Osteoblast (primary cell): Measurements from ENCODE around the gene PADI3. TPM values are rescaled to one million over a fixed set of nuclear protein-coding genes. Genes with fewer than 3 reads are reported as not detected.
A peak's percentile ranks its signal among the peaks of the same experiment; 100 is the strongest.

Source experiments
- DNase-seq: peaks from one replicate; pipeline ENCODE4 v3.0.0; 2011; ENCODE audit warnings: low spot score, mixed read lengths; ENCODE audit not compliant: insufficient read length; ENCODE audit errors: missing footprints
- H2AFZ ChIP-seq: 2 replicates; pipeline ENCODE4 v1.6.0; 2011; ENCODE audit warnings: mild to moderate bottlenecking, low read length
- H3K27ac ChIP-seq: 2 replicates; pipeline ENCODE4 v1.5.1; 2011; ENCODE audit warnings: mild to moderate bottlenecking, low read depth, low read length, moderate library complexity
- H3K27me3 ChIP-seq: 2 replicates; pipeline ENCODE4 v1.6.0; 2012; ENCODE audit warnings: mild to moderate bottlenecking, control low read depth, inconsistent platforms, low read length, moderate library complexity; ENCODE audit not compliant: insufficient read depth
- H3K36me3 ChIP-seq: 2 replicates; pipeline ENCODE4 v1.5.1; 2011; ENCODE audit warnings: mild to moderate bottlenecking, low read length, control low read depth, moderate library complexity; ENCODE audit not compliant: insufficient read depth
- H3K4me1 ChIP-seq: 2 replicates; pipeline ENCODE4 v1.5.1; 2011; ENCODE audit warnings: mild to moderate bottlenecking, low read length, control low read depth, moderate library complexity; ENCODE audit not compliant: insufficient read depth
- H3K4me2 ChIP-seq: 2 replicates; pipeline ENCODE4 v1.6.0; 2011; ENCODE audit warnings: mild to moderate bottlenecking, low read length; ENCODE audit not compliant: insufficient read depth
- H3K4me3 ChIP-seq: fragments of 200-600 bp; sonication (generic); 3 replicates; pipeline ENCODE4 v1.5.1; 2012; ENCODE audit warnings: mild to moderate bottlenecking, low read length, inconsistent platforms; ENCODE audit not compliant: insufficient read depth
- H3K79me2 ChIP-seq: 2 replicates; pipeline ENCODE4 v1.6.0; 2012; ENCODE audit warnings: mild to moderate bottlenecking, low read length, control low read depth, inconsistent platforms; ENCODE audit not compliant: insufficient read depth
- H3K9me3 ChIP-seq: 2 replicates; pipeline ENCODE4 v1.5.1; 2011; ENCODE audit warnings: low read depth, low read length, control low read depth
- H4K20me1 ChIP-seq: 2 replicates; pipeline ENCODE4 v1.6.0; 2012; ENCODE audit warnings: mild to moderate bottlenecking, low read length, control low read depth; ENCODE audit not compliant: insufficient read depth
- CTCF ChIP-seq: IDR thresholded peaks from 2 replicates; pipeline ENCODE4 v1.5.1; 2011; ENCODE audit warnings: mild to moderate bottlenecking, low read depth, low read length, moderate library complexity; ENCODE audit errors: extremely low read depth
- total RNA-seq: library from RNA; depleted of rRNA; stranded (reverse); fragments of >200 nt; gene quantifications from 2 replicates; pipeline ENCODE4 v1.2.3, GENCODE V29; 2012

Gene PADI3
- total RNA-seq, 1 donor: not detected

GRCh38 chr1:17282836-17283235 lies 33.9 kb downstream of the PADI3 start:
- Histone ChIP-seq H3K27ac (no peak overlapping the region), H3K4me2 (no peak overlapping the region), H3K79me2 (no peaks in the 10 kb centered on the region), H4K20me1 (peaks cover 3% of the 10 kb centered on the region), H3K4me1 (peaks cover 10% of the 10 kb centered on the region), H3K9me3 (no peaks in the 10 kb centered on the region), H2AFZ (no peak overlapping the region), H3K27me3 (peaks cover 43% of the 10 kb centered on the region), H3K4me3 (no peak overlapping the region), H3K36me3 (no peaks in the 10 kb centered on the region)
- no peak for TF ChIP-seq CTCF
- DNase-seq: no peak

- Histone ChIP-seq H3K27me3 (peaks cover 38% of the 10 kb centered on the region), H3K4me3 (no peak overlapping the region), H3K4me1 (peaks cover 18% of the 10 kb centered on the region), H3K27ac (no peak overlapping the region), H3K9me3 (no peaks in the 10 kb centered on the region), H3K79me2 (no peaks in the 10 kb centered on the region), H2AFZ (no peak overlapping the region), H3K36me3 (no peaks in the 10 kb centered on the region), H4K20me1 (peaks cover 3% of the 10 kb centered on the region), H3K4me2 (no peak overlapping the region)
- peak; percentile 47 for DNase-seq
- no peak for TF ChIP-seq CTCF
These were observed 37.7 kb downstream of the PADI3 start for GRCh38 chr1:17286646-17287045.

- H3K27ac ChIP-seq: no peak overlapping the region
These were observed 38.4 kb downstream of the PADI3 start for GRCh38 chr1:17287130-17287776.

GRCh38 chr1:17289721-17290120 lies 40.8 kb downstream of the PADI3 start:
- Histone ChIP-seq H3K27ac (no peak overlapping the region), H3K36me3 (no peaks in the 10 kb centered on the region), H3K4me1 (peaks cover 18% of the 10 kb centered on the region), H3K9me3 (no peaks in the 10 kb centered on the region), H2AFZ (no peak overlapping the region), H3K4me3 (no peak overlapping the region), H3K79me2 (no peaks in the 10 kb centered on the region), H3K4me2 (peak overlapping the region; percentile 32), H4K20me1 (peaks cover 3% of the 10 kb centered on the region), H3K27me3 (peaks cover 20% of the 10 kb centered on the region)
- TF ChIP-seq CTCF: no peak
- peak; percentile 44 for DNase-seq

More at GRCh38 chr1:17287130-17287776, 38.4 kb downstream of the PADI3 start:
- peak overlapping the region; percentile 44 for H3K4me2 ChIP-seq
- H3K79me2 ChIP-seq: no peaks in the 10 kb centered on the region
- H3K36me3 ChIP-seq: no peaks in the 10 kb centered on the region
- peaks cover 18% of the 10 kb centered on the region for H3K4me1 ChIP-seq
- H3K4me3 ChIP-seq: no peak overlapping the region
- H4K20me1 ChIP-seq: peaks cover 3% of the 10 kb centered on the region
- peak; percentile 90 for DNase-seq
- H2AFZ ChIP-seq: no peak overlapping the region
- H3K9me3 ChIP-seq: no peaks in the 10 kb centered on the region
- peaks cover 35% of the 10 kb centered on the region for H3K27me3 ChIP-seq
- no peak for TF ChIP-seq CTCF
